ENCODE measurements around the gene POLRMT.

DNA sequence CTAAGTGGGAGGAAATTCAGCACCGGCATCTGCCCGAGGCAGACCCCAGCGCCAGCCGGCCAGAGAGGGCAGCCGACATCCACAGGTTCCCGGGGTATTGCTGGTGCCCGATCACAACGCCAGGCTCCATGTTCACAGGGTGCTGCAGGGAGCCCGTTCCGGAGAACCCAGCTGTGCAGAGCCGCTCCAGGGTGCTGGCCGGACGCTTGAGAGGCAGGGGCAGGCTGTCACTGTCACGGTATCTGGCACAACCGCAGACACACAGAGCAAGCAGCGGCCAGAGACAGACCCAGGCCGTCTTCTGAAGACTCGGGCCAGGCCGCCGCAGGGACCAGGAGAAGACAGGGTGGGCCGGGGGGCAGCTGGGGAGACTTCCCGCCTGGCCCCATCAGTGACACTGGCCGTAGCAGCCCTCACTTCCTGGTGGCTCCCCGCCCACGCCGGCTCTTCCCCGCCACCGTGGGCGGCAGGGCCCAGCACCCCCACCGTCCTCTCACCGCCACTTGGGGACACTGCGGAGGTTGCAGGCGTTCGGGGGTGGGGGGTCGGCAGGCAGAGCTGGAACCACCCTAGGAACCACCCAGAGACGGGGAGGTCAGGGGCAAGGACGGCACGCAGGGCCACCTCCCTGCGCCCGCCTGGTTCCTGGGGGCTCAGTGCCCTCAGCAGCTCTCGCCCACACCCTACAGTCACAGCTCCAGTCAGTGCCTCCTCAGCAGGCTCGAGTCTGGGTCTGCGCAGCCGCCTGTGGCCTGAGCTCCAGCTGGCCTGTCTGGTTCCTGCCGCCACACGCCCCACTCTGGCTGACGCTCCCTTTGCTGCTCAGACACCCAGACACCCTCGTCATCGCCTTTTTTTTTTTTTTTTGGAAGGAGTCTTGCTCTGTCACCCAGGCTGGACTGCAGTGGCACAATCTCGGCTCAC lies 25.8 kb upstream of the POLRMT start:
- TF ChIP-seq PKNOX1 (IDR thresholded peaks at IDR 0.05) = no peak
- no peak for TF ChIP-seq TARDBP (IDR thresholded peaks at IDR 0.05)
- no peak for TF ChIP-seq FOXK2 (IDR thresholded peaks at IDR 0.05)
- TF ChIP-seq FOXA1 (IDR thresholded peaks at IDR 0.05) = no peak
- no peak for TF ChIP-seq SP1 (IDR thresholded peaks at IDR 0.05)
- TF ChIP-seq L3MBTL2 (conservative IDR thresholded peaks at IDR 0.05) = no peak
- no peak for TF ChIP-seq HDGF (IDR thresholded peaks at IDR 0.05; ENCODE audit: borderline replicate concordance)

All from HEK293T (cell line).